Peyer's patch (tissue), 4 donors: ENCODE data around the gene KDM4C. TPM values are rescaled to one million over a fixed set of nuclear protein-coding genes. Genes with fewer than 3 reads are reported as not detected.
"Not testable (repeated sequence)": the region's sequence is repeated elsewhere in the genome, so short reads cannot be mapped to it uniquely, and the experiment has no call there.

Experiments used
- DNase-seq, 3 donors: peaks; one replicate each; pipeline ENCODE4 v3.0.0-alpha.2; 2017 to 2019
- H3K27ac ChIP-seq, 4 donors: fragments of 200-600 bp; sonication (generic); one replicate each; pipeline ENCODE4 v1.5.1; 2016 to 2019
- H3K27me3 ChIP-seq, 2 donors: fragments of 200-600 bp; sonication (generic); one replicate each; pipeline ENCODE4 v1.5.1; 2019
- H3K36me3 ChIP-seq, 3 donors: fragments of 200-600 bp; sonication (generic); one replicate each; pipeline ENCODE4 v1.5.1; 2016 to 2019
- H3K4me1 ChIP-seq, 4 donors: fragments of 200-600 bp; sonication (generic); one replicate each; pipeline ENCODE4 v1.5.1; 2016 to 2019
- H3K4me3 ChIP-seq, 4 donors: fragments of 200-600 bp; sonication (generic); 1 replicate in 3 of 4; 2 replicates in 1 of 4; pipeline ENCODE4 v1.5.1; 2016 to 2019; ENCODE audit warnings: mild to moderate bottlenecking in 1 of 4
- H3K9me3 ChIP-seq, 4 donors: fragments of 200-600 bp; sonication (generic); one replicate each; pipeline ENCODE4 v1.5.1; 2016 to 2019; ENCODE audit warnings: mild to moderate bottlenecking in 1 of 4
- POLR2A ChIP-seq, 2 donors: fragments of 450-650 bp; IDR thresholded peaks; one replicate each; pipeline ENCODE4 v1.5.1; 2017; ENCODE audit warnings: antibody characterized with exemption in 2 of 2, mild to moderate bottlenecking in 2 of 2, moderate library complexity in 2 of 2
- total RNA-seq, 4 donors: library from RNA; depleted of rRNA; stranded (reverse); fragments of >200 nt; gene quantifications; one replicate each; pipeline ENCODE4 v1.1.0, GENCODE V29; 2016
- TF ChIP-seq, protein P1 (sequence below), 6 experiments: fragments of 450-650 bp in 4 of 6; fragments of 200-600 bp in 2 of 6; sonication (generic) in 1 of 6; IDR thresholded peaks; one replicate each; pipeline ENCODE4 v1.5.1; 2017 to 2019; ENCODE audit warnings: antibody characterized with exemption in 6 of 6, mild to moderate bottlenecking in 3 of 6, moderate library complexity in 1 of 6

Gene KDM4C
- total RNA-seq, 4 donors from 2014 or later, result 90.7 to 125 (median 107) TPM

GRCh38 chr9:7177383-7177782, 419.6 kb downstream of the KDM4C start:
- Histone ChIP-seq H3K27me3 (no peaks in the 10 kb centered on the region), H3K27ac (no peak overlapping the region), H3K36me3 (peaks cover 0 to 24% (median 0%) of the 10 kb centered on the region in 3 donors), H3K4me3 (no peak overlapping the region), H3K9me3 (no peaks in the 10 kb centered on the region), H3K4me1 (no peaks in the 10 kb centered on the region)
- TF ChIP-seq, protein P1, sequence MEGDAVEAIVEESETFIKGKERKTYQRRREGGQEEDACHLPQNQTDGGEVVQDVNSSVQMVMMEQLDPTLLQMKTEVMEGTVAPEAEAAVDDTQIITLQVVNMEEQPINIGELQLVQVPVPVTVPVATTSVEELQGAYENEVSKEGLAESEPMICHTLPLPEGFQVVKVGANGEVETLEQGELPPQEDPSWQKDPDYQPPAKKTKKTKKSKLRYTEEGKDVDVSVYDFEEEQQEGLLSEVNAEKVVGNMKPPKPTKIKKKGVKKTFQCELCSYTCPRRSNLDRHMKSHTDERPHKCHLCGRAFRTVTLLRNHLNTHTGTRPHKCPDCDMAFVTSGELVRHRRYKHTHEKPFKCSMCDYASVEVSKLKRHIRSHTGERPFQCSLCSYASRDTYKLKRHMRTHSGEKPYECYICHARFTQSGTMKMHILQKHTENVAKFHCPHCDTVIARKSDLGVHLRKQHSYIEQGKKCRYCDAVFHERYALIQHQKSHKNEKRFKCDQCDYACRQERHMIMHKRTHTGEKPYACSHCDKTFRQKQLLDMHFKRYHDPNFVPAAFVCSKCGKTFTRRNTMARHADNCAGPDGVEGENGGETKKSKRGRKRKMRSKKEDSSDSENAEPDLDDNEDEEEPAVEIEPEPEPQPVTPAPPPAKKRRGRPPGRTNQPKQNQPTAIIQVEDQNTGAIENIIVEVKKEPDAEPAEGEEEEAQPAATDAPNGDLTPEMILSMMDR (IDR thresholded peaks at IDR 0.05), result no peak
- no peak for TF ChIP-seq POLR2A (IDR thresholded peaks at IDR 0.05)
- DNase-seq, result no peak

DNA sequence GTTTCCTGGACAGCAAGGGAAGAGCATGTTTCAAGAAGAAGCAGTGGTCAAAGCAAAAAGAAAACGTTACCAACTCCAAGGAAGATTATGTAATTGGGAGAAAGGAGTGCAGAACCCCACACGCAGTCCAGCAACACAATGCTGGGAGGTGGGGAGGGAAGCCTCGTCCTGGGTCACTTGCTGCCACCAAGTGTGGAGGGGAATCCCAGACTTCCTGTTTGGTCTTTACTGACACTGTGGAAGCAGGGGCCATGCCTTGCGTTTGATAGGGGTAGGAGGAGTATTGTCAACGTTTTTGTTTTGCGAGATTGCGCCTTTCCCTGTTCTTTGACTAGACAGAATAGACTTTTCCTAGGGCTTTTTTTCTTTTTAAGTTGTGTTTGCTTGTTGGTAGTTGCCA, 421.0 kb downstream of the KDM4C start:
- Histone ChIP-seq H3K4me1 (no peaks in the 10 kb centered on the region), H3K27me3 (no peaks in the 10 kb centered on the region), H3K9me3 (no peaks in the 10 kb centered on the region), H3K27ac (no peak overlapping the region), H3K36me3 (peaks cover 0 to 19% (median 0%) of the 10 kb centered on the region in 3 donors), H3K4me3 (no peak overlapping the region)
- DNase-seq, result no peak
- TF ChIP-seq, protein P1 (IDR thresholded peaks at IDR 0.05), result no peak
- no peak for TF ChIP-seq POLR2A (IDR thresholded peaks at IDR 0.05)

GRCh38 chr9:7180247-7180646, 422.5 kb downstream of the KDM4C start:
- Histone ChIP-seq H3K36me3 (peaks cover 0 to 10% (median 0%) of the 10 kb centered on the region in 3 donors), H3K27me3 (no peaks in the 10 kb centered on the region), H3K4me3 (no peak overlapping the region), H3K9me3 (no peaks in the 10 kb centered on the region), H3K27ac (no peak overlapping the region), H3K4me1 (no peaks in the 10 kb centered on the region)
- TF ChIP-seq, protein P1 (IDR thresholded peaks at IDR 0.05), result no peak
- no peak for TF ChIP-seq POLR2A (IDR thresholded peaks at IDR 0.05)
- DNase-seq, result no peak

DNA sequence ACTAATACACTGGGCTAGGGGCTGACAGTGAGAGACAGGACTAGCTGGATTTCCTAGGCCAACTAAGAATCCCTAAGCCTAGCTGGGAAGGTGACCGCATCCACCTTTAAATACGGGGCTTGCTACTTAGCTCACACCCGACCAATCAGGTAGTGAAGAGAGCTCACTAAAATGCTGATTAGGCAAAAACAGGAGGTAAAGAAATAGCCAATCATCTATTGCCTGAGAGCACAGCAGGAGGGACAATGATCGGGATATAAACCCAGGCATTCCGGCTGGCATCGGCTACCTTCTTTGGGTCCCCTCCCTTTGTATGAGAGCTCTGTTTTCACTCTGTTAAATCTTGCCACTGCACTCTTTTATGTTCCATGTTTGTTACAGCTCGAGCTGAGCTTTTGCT, 425.4 kb downstream of the KDM4C start:
- not testable (repeated sequence) for H3K4me1 ChIP-seq, H3K4me3 ChIP-seq, H3K27me3 ChIP-seq, H3K27ac ChIP-seq, H3K9me3 ChIP-seq, DNase-seq, H3K36me3 ChIP-seq

GRCh38 chr9:7185612-7186011, 427.8 kb downstream of the KDM4C start:
- H3K27ac ChIP-seq, result no peak overlapping the region
- no peak for DNase-seq
- H3K4me3 ChIP-seq, result no peak overlapping the region
- TF ChIP-seq, protein P1 (IDR thresholded peaks at IDR 0.05), result no peak
- no peak for TF ChIP-seq POLR2A (IDR thresholded peaks at IDR 0.05)
- H3K36me3 ChIP-seq, result no peaks in the 10 kb centered on the region
- H3K27me3 ChIP-seq, result no peaks in the 10 kb centered on the region
- H3K9me3 ChIP-seq, result peaks cover 0 to 4% (median 0%) of the 10 kb centered on the region in 4 donors
- H3K4me1 ChIP-seq, result no peaks in the 10 kb centered on the region

- no peak for TF ChIP-seq POLR2A (IDR thresholded peaks at IDR 0.05)
- TF ChIP-seq, protein P1 (IDR thresholded peaks at IDR 0.05), result peak in 4 of 6 experiments; percentile 25 to 60 (median 39)
- no peak for DNase-seq
These were observed 428.4 kb downstream of the KDM4C start for GRCh38 chr9:7186175-7186574.

More at GRCh38 chr9:7186175-7186574, 428.4 kb downstream of the KDM4C start:
- Histone ChIP-seq H3K27ac (no peak overlapping the region), H3K36me3 (no peaks in the 10 kb centered on the region), H3K4me1 (no peaks in the 10 kb centered on the region), H3K4me3 (no peak overlapping the region), H3K9me3 (peaks cover 0 to 4% (median 0%) of the 10 kb centered on the region in 4 donors), H3K27me3 (no peaks in the 10 kb centered on the region)
